ENCODE measurements around the gene ZNF208.
"Not testable (repeated sequence)": the region's sequence is repeated elsewhere in the genome, so short reads cannot be mapped to it uniquely, and the experiment has no call there.

The ZNF208 gene

GRCh38 chr19:22010437-22011143 lies at the start of gene ZNF208:
Gene ZNF208, minus strand, starts transcription at chr19:22010943. Its CDS starts 149 bp downstream, at chr19:22010794.
- peaks cover 65% of the 10 kb centered on the region for H3K9me3 ChIP-seq (ENCODE audit: insufficient read depth, low read depth, low read length)
- not testable (repeated sequence) for H3K27me3 ChIP-seq (ENCODE audit: insufficient read depth, low read length); H3K9ac ChIP-seq (ENCODE audit: low read depth, low read length); H3K4me1 ChIP-seq (ENCODE audit: insufficient read depth, low read length); H3K27ac ChIP-seq (ENCODE audit: low read length); H3K4me3 ChIP-seq (ENCODE audit: low read length); H3K36me3 ChIP-seq (ENCODE audit: insufficient read depth, low read depth, low read length)

GRCh38 chr19:22052644-22053013 lies 41.9 kb upstream of the ZNF208 start:
- Histone ChIP-seq H3K9ac (ENCODE audit: low read depth, low read length) (no peak overlapping the region), H3K27me3 (ENCODE audit: insufficient read depth, low read length) (no peaks in the 10 kb centered on the region), H3K36me3 (ENCODE audit: insufficient read depth, low read depth, low read length) (no peaks in the 10 kb centered on the region), H3K9me3 (ENCODE audit: insufficient read depth, low read depth, low read length) (peaks cover 84% of the 10 kb centered on the region), H3K27ac (ENCODE audit: low read length) (no peak overlapping the region), H3K4me1 (ENCODE audit: insufficient read depth, low read length) (no peaks in the 10 kb centered on the region), H3K4me3 (ENCODE audit: low read length) (no peak overlapping the region)

DNA sequence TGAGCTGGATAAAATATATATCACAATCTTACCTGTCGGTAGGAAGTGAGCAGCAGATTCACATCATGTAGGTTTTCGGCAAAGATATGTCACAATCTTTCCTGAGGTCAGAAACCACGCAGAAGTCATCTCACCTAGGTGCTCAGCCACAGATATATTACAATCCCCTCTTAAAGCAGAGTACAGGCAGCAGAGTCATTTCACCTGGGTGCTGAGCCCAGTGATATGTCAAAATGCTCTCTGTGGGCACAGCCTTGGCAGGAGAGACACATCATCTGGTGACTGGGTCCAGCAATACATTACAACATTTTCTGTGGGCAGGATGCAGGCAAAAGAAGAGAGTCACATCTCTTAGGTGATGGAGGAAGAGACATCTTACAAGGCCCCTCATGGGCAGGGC lies 30.4 kb upstream of the ZNF208 start:
- not testable (repeated sequence) for H3K4me3 ChIP-seq (ENCODE audit: low read length); H3K27ac ChIP-seq (ENCODE audit: low read length)
- peaks cover 94% of the 10 kb centered on the region for H3K9me3 ChIP-seq (ENCODE audit: insufficient read depth, low read depth, low read length)

DNA sequence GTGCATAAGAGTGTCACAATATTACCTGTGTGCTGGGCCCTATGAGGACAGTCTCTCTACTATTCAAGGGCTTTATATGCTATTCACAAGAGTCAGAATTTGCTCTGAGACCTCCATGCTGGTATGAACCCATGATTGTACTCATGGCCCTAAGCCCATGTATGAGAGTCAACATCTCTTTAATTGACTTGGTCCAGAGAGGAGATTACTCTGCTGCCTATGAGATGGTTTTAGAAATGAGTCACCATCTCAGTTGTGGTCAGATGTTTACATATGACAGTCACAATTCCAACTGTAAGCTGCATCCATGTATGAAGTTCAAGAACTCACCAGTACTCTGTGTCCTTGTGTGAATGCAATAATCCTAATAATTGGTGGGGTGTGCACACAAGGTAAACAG lies 19.9 kb upstream of the ZNF208 start:
- no peak overlapping the region for H3K4me3 ChIP-seq (ENCODE audit: low read length)
- peaks cover 94% of the 10 kb centered on the region for H3K9me3 ChIP-seq (ENCODE audit: insufficient read depth, low read depth, low read length)
- no peak overlapping the region for H3K9ac ChIP-seq (ENCODE audit: low read depth, low read length)
- no peaks in the 10 kb centered on the region for H3K27me3 ChIP-seq (ENCODE audit: insufficient read depth, low read length)
- H3K36me3 ChIP-seq (ENCODE audit: insufficient read depth, low read depth, low read length): no peaks in the 10 kb centered on the region
- no peaks in the 10 kb centered on the region for H3K4me1 ChIP-seq (ENCODE audit: insufficient read depth, low read length)
- no peak overlapping the region for H3K27ac ChIP-seq (ENCODE audit: low read length)

More for the DNA sequence above, 30.4 kb upstream of the ZNF208 start:
- H3K27me3 ChIP-seq (ENCODE audit: insufficient read depth, low read length); H3K36me3 ChIP-seq (ENCODE audit: insufficient read depth, low read depth, low read length); H3K9ac ChIP-seq (ENCODE audit: low read depth, low read length); H3K4me1 ChIP-seq (ENCODE audit: insufficient read depth, low read length): not testable (repeated sequence)

DNA sequence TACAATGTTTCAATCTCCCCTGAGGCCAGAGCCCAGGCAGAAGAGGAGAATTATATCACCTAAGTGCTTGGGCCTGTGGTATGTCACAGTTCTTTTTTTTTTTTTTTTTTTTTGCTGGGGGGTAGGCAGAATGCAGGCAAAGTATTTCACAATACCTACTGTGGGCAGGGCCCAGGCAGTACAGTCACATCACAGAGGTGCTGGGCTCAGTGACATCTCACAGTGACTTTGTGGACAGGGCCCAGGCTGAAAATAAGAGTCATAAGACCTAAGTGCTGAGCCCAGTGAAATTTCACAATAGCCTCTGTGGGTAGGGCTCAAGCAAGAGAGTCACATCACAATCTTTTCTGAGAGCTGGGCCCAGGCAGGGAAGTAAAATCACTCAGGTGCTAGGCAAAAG lies 15.9 kb upstream of the ZNF208 start:
- H3K36me3 ChIP-seq (ENCODE audit: insufficient read depth, low read depth, low read length): no peaks in the 10 kb centered on the region
- no peaks in the 10 kb centered on the region for H3K27me3 ChIP-seq (ENCODE audit: insufficient read depth, low read length)
- H3K9ac ChIP-seq (ENCODE audit: low read depth, low read length): no peak overlapping the region
- no peaks in the 10 kb centered on the region for H3K4me1 ChIP-seq (ENCODE audit: insufficient read depth, low read length)
- no peak overlapping the region for H3K27ac ChIP-seq (ENCODE audit: low read length)
- H3K4me3 ChIP-seq (ENCODE audit: low read length): no peak overlapping the region
- peaks cover 88% of the 10 kb centered on the region for H3K9me3 ChIP-seq (ENCODE audit: insufficient read depth, low read depth, low read length)

DNA sequence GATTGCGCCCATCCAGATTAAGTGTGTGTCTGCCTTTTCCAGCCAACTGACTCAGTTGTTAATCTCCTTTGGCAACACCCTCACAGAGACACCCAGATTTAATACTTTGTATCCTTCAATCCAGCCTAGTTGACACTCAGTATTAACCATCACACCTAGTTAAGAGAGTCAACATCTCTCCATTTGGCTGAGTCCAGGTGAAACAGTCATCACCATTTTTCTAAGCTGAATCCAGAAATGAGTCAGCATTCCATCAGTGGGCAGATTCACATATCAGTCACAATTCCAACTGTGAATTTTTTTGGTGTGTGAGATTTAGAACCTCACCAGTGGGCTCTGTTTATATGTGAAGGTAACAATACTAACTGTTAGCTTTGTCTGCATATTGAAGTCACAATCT lies 14.8 kb upstream of the ZNF208 start:
- not testable (repeated sequence) for H3K4me1 ChIP-seq (ENCODE audit: insufficient read depth, low read length); H3K27me3 ChIP-seq (ENCODE audit: insufficient read depth, low read length); H3K4me3 ChIP-seq (ENCODE audit: low read length); H3K9ac ChIP-seq (ENCODE audit: low read depth, low read length); H3K36me3 ChIP-seq (ENCODE audit: insufficient read depth, low read depth, low read length); H3K27ac ChIP-seq (ENCODE audit: low read length)
- peaks cover 85% of the 10 kb centered on the region for H3K9me3 ChIP-seq (ENCODE audit: insufficient read depth, low read depth, low read length)

DNA sequence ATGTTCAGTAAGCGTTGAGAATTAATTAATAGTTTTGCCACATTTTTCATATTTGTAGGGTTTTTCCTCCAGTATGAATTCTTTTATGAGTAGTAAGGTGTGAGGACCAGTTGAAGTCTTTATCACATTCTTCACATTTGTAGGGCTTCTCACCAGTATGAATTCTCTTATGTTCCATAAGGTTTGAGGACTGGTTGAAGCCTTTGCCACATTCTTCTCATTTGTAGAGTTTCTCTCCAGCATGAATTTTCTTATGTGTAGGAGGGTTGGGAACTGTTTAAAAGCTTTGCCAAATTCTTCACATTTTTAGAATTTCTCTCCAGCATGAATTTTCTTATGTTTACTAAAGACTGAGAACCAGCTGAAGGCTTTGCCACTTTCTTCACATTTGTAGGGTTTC lies 40.3 kb downstream of the ZNF208 start:
- H3K36me3 ChIP-seq (ENCODE audit: insufficient read depth, low read depth, low read length): no peaks in the 10 kb centered on the region
- no peak overlapping the region for H3K9ac ChIP-seq (ENCODE audit: low read depth, low read length)
- no peak overlapping the region for H3K27ac ChIP-seq (ENCODE audit: low read length)
- H3K4me1 ChIP-seq (ENCODE audit: insufficient read depth, low read length): no peaks in the 10 kb centered on the region
- no peaks in the 10 kb centered on the region for H3K27me3 ChIP-seq (ENCODE audit: insufficient read depth, low read length)
- H3K9me3 ChIP-seq (ENCODE audit: insufficient read depth, low read depth, low read length): peaks cover 88% of the 10 kb centered on the region
- H3K4me3 ChIP-seq (ENCODE audit: low read length): no peak overlapping the region

DNA sequence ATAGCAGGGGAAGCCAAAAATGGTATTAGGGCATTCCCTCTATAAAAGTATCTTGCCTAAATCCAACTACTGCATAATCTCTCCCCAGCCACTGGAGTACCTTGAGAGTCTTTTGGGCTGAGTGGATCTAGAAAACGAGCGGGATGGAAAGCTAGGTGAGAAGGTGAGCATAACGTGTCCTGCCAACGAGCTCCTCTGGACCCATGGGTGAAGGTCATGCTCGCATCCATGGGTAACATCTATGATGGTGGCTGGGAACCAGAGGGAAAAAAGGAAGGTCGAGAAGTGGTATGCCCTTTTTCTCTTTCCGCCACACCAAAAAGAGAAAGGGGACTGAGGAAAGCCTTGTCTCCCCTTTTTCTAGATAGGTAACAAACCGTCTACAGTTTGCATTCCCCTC lies 63.0 kb downstream of the ZNF208 start:
- no peaks in the 10 kb centered on the region for H3K36me3 ChIP-seq (ENCODE audit: insufficient read depth, low read depth, low read length)
- no peak overlapping the region for H3K27ac ChIP-seq (ENCODE audit: low read length)
- H3K27me3 ChIP-seq (ENCODE audit: insufficient read depth, low read length): no peaks in the 10 kb centered on the region
- H3K4me3 ChIP-seq (ENCODE audit: low read length): no peak overlapping the region; the same call in 1 of the 2 replicates
- no peaks in the 10 kb centered on the region for H3K4me1 ChIP-seq (ENCODE audit: insufficient read depth, low read length)
- H3K9me3 ChIP-seq (ENCODE audit: insufficient read depth, low read depth, low read length): peaks cover 91% of the 10 kb centered on the region
- H3K9ac ChIP-seq (ENCODE audit: low read depth, low read length): no peak overlapping the region

DNA sequence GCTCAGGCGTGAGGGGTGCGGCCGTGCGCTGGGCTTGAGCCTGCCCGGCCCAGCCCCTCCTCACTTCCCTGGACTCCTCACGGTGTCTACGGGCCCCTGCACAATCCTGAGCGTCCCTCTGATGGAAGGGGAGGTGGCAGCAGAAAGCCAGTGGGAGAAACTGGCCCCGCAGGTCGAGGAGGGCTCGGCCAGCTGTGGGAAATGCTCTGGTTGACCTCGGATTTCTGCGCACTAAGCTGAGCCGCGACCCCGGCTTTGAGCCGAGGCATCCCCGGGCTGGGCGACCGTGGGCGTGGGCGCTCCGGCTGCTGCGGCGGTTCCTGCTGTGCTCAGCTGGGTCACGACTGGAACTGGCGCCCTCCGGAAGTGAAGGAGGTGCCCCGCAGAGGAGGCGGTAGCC lies 70.1 kb downstream of the ZNF208 start:
- Histone ChIP-seq H3K27me3 (ENCODE audit: insufficient read depth, low read length) (no peaks in the 10 kb centered on the region), H3K36me3 (ENCODE audit: insufficient read depth, low read depth, low read length) (no peaks in the 10 kb centered on the region), H3K9ac (ENCODE audit: low read depth, low read length) (no peak overlapping the region), H3K4me1 (ENCODE audit: insufficient read depth, low read length) (no peaks in the 10 kb centered on the region), H3K9me3 (ENCODE audit: insufficient read depth, low read depth, low read length) (peaks cover 84% of the 10 kb centered on the region), H3K4me3 (ENCODE audit: low read length) (no peak overlapping the region), H3K27ac (ENCODE audit: low read length) (no peak overlapping the region)

GRCh38 chr19:21934593-21934992 lies 76.2 kb downstream of the ZNF208 start:
- H3K4me1 ChIP-seq (ENCODE audit: insufficient read depth, low read length): no peaks in the 10 kb centered on the region
- H3K27me3 ChIP-seq (ENCODE audit: insufficient read depth, low read length): no peaks in the 10 kb centered on the region
- H3K9ac ChIP-seq (ENCODE audit: low read depth, low read length): no peak overlapping the region
- H3K9me3 ChIP-seq (ENCODE audit: insufficient read depth, low read depth, low read length): peaks cover 90% of the 10 kb centered on the region
- no peak overlapping the region for H3K27ac ChIP-seq (ENCODE audit: low read length)
- H3K36me3 ChIP-seq (ENCODE audit: insufficient read depth, low read depth, low read length): no peaks in the 10 kb centered on the region
- H3K4me3 ChIP-seq (ENCODE audit: low read length): no peak overlapping the region

- H3K27ac ChIP-seq (ENCODE audit: low read length): no peak overlapping the region
- no peaks in the 10 kb centered on the region for H3K27me3 ChIP-seq (ENCODE audit: insufficient read depth, low read length)
- H3K4me1 ChIP-seq (ENCODE audit: insufficient read depth, low read length): no peaks in the 10 kb centered on the region
- H3K36me3 ChIP-seq (ENCODE audit: insufficient read depth, low read depth, low read length): no peaks in the 10 kb centered on the region
- no peak overlapping the region for H3K4me3 ChIP-seq (ENCODE audit: low read length)
- H3K9ac ChIP-seq (ENCODE audit: low read depth, low read length): no peak overlapping the region
- H3K9me3 ChIP-seq (ENCODE audit: insufficient read depth, low read depth, low read length): peaks cover 91% of the 10 kb centered on the region
These were observed 76.6 kb downstream of the ZNF208 start for GRCh38 chr19:21934131-21934530.

- Histone ChIP-seq H3K27me3 (ENCODE audit: insufficient read depth, low read length) (no peaks in the 10 kb centered on the region), H3K27ac (ENCODE audit: low read length) (no peak overlapping the region), H3K36me3 (ENCODE audit: insufficient read depth, low read depth, low read length) (no peaks in the 10 kb centered on the region), H3K9ac (ENCODE audit: low read depth, low read length) (no peak overlapping the region), H3K4me3 (ENCODE audit: low read length) (no peak overlapping the region), H3K4me1 (ENCODE audit: insufficient read depth, low read length) (no peaks in the 10 kb centered on the region), H3K9me3 (ENCODE audit: insufficient read depth, low read depth, low read length) (peaks cover 97% of the 10 kb centered on the region)
These were observed 88.5 kb downstream of the ZNF208 start for GRCh38 chr19:21922276-21922675.

Measured in iPS-20b (cell line).